Measurements from ENCODE around the gene SDSL.

Gene SDSL

GRCh38 chr12:113424915-113425823 lies 3.0 kb downstream of the SDSL start:
- intact Hi-C loops (cut with DNase I; ENCODE audit: low total_unique reads): no loop called here
- Histone ChIP-seq H3K4me1 (peaks cover 0 to 16% (median 10%) of the 10 kb centered on the region in 4 donors), H3K27me3 (peaks cover 0 to 11% of the 10 kb centered on the region in 2 donors), H3K9me3 (no peaks in the 10 kb centered on the region), H3K27ac (no peak overlapping the region), H3K4me3 (no peak overlapping the region), H3K36me3 (no peaks in the 10 kb centered on the region)
- TF ChIP-seq CTCF (IDR thresholded peaks at IDR 0.05): peak; percentile 52 to 71
- DNase-seq: peak in 1 of 2 donors; percentile 44

GRCh38 chr12:113425960-113426453 lies 3.8 kb downstream of the SDSL start:
- Histone ChIP-seq H3K36me3 (no peaks in the 10 kb centered on the region), H3K4me3 (no peak overlapping the region), H3K27ac (no peak overlapping the region), H3K27me3 (peaks cover 0 to 11% of the 10 kb centered on the region in 2 donors), H3K4me1 (peaks cover 0 to 16% (median 10%) of the 10 kb centered on the region in 4 donors), H3K9me3 (no peaks in the 10 kb centered on the region)
- TF ChIP-seq CTCF (IDR thresholded peaks at IDR 0.05): no peak
- intact Hi-C loops (cut with DNase I; ENCODE audit: low total_unique reads): no loop called here
- no peak for DNase-seq

- TF ChIP-seq CTCF (IDR thresholded peaks at IDR 0.05): no peak
- intact Hi-C loops (cut with DNase I; ENCODE audit: low total_unique reads): no loop called here
- Histone ChIP-seq H3K27ac (no peak overlapping the region), H3K9me3 (no peaks in the 10 kb centered on the region), H3K4me1 (peaks cover 0 to 3% (median 2%) of the 10 kb centered on the region in 4 donors), H3K27me3 (peaks cover 0 to 7% of the 10 kb centered on the region in 2 donors), H3K36me3 (no peaks in the 10 kb centered on the region), H3K4me3 (no peak overlapping the region)
- DNase-seq: no peak
Measured at GRCh38 chr12:113427882-113428281, 5.7 kb downstream of the SDSL start.

- DNase-seq: no peak
- H3K27ac ChIP-seq: no peak overlapping the region
- H3K27me3 ChIP-seq: peaks cover 0 to 7% of the 10 kb centered on the region in 2 donors
- H3K4me1 ChIP-seq: no peaks in the 10 kb centered on the region
- H3K36me3 ChIP-seq: no peaks in the 10 kb centered on the region
- intact Hi-C loops (cut with DNase I; ENCODE audit: low total_unique reads): no loop called here
- H3K9me3 ChIP-seq: no peaks in the 10 kb centered on the region
- no peak for TF ChIP-seq CTCF (IDR thresholded peaks at IDR 0.05)
- no peak overlapping the region for H3K4me3 ChIP-seq
Measured at GRCh38 chr12:113428482-113428881, 6.3 kb downstream of the SDSL start.

- no peaks in the 10 kb centered on the region for H3K36me3 ChIP-seq
- H3K27me3 ChIP-seq: peaks cover 0 to 4% of the 10 kb centered on the region in 2 donors
- no peaks in the 10 kb centered on the region for H3K4me1 ChIP-seq
- no peak for TF ChIP-seq CTCF (IDR thresholded peaks at IDR 0.05)
- intact Hi-C loops (cut with DNase I; ENCODE audit: low total_unique reads): no loop called here
- H3K4me3 ChIP-seq: no peak overlapping the region
- no peak for DNase-seq
- H3K27ac ChIP-seq: no peak overlapping the region
- no peaks in the 10 kb centered on the region for H3K9me3 ChIP-seq
Measured at GRCh38 chr12:113432986-113433385, 10.8 kb downstream of the SDSL start.

Measured in tibial artery (tissue), 4 donors.